Spleen (tissue), 11 donors: ENCODE data around the gene SIK1. TPM values are rescaled to one million over a fixed set of nuclear protein-coding genes. Genes with fewer than 3 reads are reported as not detected.
"Not testable (repeated sequence)": the region's sequence is repeated elsewhere in the genome, so short reads cannot be mapped to it uniquely, and the experiment has no call there.

Source experiments
- DNase-seq: peaks from one replicate; pipeline ENCODE4 v3.0.0-alpha.2; 2020
- H3K27ac ChIP-seq, 8 donors: fragments of 200-600 bp; sonication (generic) in 7 of 8; 1 replicate in 4 of 8; 2 replicates in 4 of 8; pipeline versions ENCODE4 v1.5.0 to v1.8.0; 2016 to 2021; ENCODE audit warnings: inconsistent platforms in 4 of 8, mild to moderate bottlenecking in 4 of 8, moderate library complexity in 1 of 8
- H3K27me3 ChIP-seq, 7 donors: fragments of 200-600 bp; sonication (generic) in 6 of 7; replicated peaks in 1 of 7; 1 replicate in 4 of 7; 2 replicates in 3 of 7; pipeline versions ENCODE4 v1.5.0 to v1.8.0; 2016 to 2021; ENCODE audit warnings: inconsistent platforms in 3 of 7, mild to moderate bottlenecking in 1 of 7
- H3K36me3 ChIP-seq, 6 donors: fragments of 200-600 bp; sonication (generic) in 5 of 6; 1 replicate in 4 of 6; 2 replicates in 2 of 6; pipeline versions ENCODE4 v1.5.0 to v1.8.0; 2016 to 2021; ENCODE audit warnings: inconsistent platforms in 2 of 6
- H3K4me1 ChIP-seq, 6 donors: fragments of 200-600 bp; sonication (generic) in 5 of 6; 1 replicate in 3 of 6; 2 replicates in 3 of 6; pipeline versions ENCODE4 v1.5.0 to v1.8.0; 2016 to 2021; ENCODE audit warnings: inconsistent platforms in 3 of 6
- H3K4me3 ChIP-seq, 8 donors: fragments of 200-600 bp; sonication (generic) in 7 of 8; 1 replicate in 4 of 8; 2 replicates in 4 of 8; pipeline versions ENCODE4 v1.5.0 to v1.8.0; 2016 to 2021; ENCODE audit warnings: inconsistent platforms in 4 of 8, mild to moderate bottlenecking in 4 of 8, moderate library complexity in 2 of 8
- H3K9me3 ChIP-seq, 8 donors: fragments of 200-600 bp; sonication (generic) in 7 of 8; 1 replicate in 4 of 8; 2 replicates in 4 of 8; pipeline versions ENCODE4 v1.5.0 to v1.8.0; 2016 to 2021; ENCODE audit warnings: inconsistent platforms in 4 of 8
- POLR2A ChIP-seq, 3 donors: fragments of 450-650 bp; IDR thresholded peaks; one replicate each; pipeline ENCODE4 v1.5.1; 2017; ENCODE audit warnings: antibody characterized with exemption in 3 of 3, mild to moderate bottlenecking in 1 of 3
- POLR2AphosphoS5 ChIP-seq, 3 donors: sonication (generic); formaldehyde crosslinking; IDR thresholded peaks; one replicate each; pipeline ENCODE4 v1.5.1; 2017; ENCODE audit warnings: antibody characterized with exemption in 3 of 3
- WGBS, 5 donors: extraction: QIAGEN DNeasy Blood & Tissue Kit in 3 of 5; methylation state at CpG; one replicate each; pipeline versions ENCODE4 v1.1.5 to v1.1.7; 2013 to 2018; 5-methylcytosine and 5-hydroxymethylcytosine counted together
- intact Hi-C: fragments of 100-400 bp; cut with DNase I; formaldehyde crosslinking; loops from one replicate; pipeline ENCODE4 v1.15.0; 2023; ENCODE audit warnings: low total_unique reads
- polyA plus RNA-seq, 3 donors: library from polyadenylated mRNA; stranded (reverse); fragments of 200-250 nt; gene quantifications; one replicate each; pipeline ENCODE4 v1.2.1, GENCODE V29; 2013
- total RNA-seq, 7 donors: library from RNA; depleted of rRNA in 3 of 7; stranded (reverse); fragments of >200 nt in 3 of 7; fragmentation: NEBNext Ultra II Directional in 4 of 7; extraction: Animal tissue kit (Norgen Biotek cat#: 25700) in 4 of 7; gene quantifications; one replicate each; pipeline versions ENCODE4 v1.1.0 to v1.2.1, GENCODE V29; 2016 to 2021
- TF ChIP-seq, protein P1 (sequence below), 11 experiments: fragments of 200-600 bp in 7 of 11; fragments of 450-650 bp in 4 of 11; sonication (generic) in 4 of 11; IDR thresholded peaks in 8 of 11; conservative IDR thresholded peaks in 3 of 11; 1 replicate in 7 of 11; 2 replicates in 4 of 11; pipeline versions ENCODE4 v1.4.0 to v1.8.0; 2016 to 2021; ENCODE audit warnings: antibody characterized with exemption in 11 of 11, inconsistent platforms in 4 of 11, mild to moderate bottlenecking in 1 of 11
- donor health status: healthy with polysubstance abuse.
- donor health status: DM: no; HTN: no; CAD: no; lungs with moderate emphysema.
- donor health status: DM: no; HTN: no; CAD: no.
- donor health status: Bipolar disorder and iron deficiency.
- donor health status: healthy.
- donor health status: DM: no; HTN: no; CAD: no.
- donor health status: DM: yes; HTN: yes; CAD: no.

Gene SIK1
- total and polyA plus RNA-seq, 10 donors, result 0.48 to 43.9 (median 12.2) TPM

DNA sequence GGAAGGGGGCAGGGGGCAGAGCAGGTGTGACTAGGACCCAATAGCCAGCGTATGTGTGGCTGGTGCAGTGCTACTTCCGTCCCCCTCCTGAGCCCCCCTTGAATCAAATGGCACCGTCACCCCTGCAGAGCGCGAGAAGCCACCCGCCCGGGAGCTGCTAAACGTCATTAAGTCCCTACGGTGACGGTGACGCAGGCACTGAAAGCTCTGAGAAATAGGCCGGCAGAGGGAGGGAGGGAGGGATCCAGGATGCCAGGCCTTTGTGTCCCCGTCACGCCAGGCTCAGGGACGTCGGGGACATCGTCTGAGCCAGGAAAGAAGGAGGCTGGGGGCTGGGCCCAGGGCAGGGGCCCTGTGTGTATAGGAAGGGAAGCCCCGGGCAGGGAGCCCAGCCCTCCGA lies 43.6 kb downstream of the SIK1 start:
- H3K27me3 ChIP-seq, H3K4me3 ChIP-seq, DNase-seq, H3K36me3 ChIP-seq, intact Hi-C loops, H3K27ac ChIP-seq, H3K4me1 ChIP-seq, H3K9me3 ChIP-seq: not testable (repeated sequence)
- WGBS, 5 donors, result no CpG with 5 or more reads among the region's 19 CpGs

DNA sequence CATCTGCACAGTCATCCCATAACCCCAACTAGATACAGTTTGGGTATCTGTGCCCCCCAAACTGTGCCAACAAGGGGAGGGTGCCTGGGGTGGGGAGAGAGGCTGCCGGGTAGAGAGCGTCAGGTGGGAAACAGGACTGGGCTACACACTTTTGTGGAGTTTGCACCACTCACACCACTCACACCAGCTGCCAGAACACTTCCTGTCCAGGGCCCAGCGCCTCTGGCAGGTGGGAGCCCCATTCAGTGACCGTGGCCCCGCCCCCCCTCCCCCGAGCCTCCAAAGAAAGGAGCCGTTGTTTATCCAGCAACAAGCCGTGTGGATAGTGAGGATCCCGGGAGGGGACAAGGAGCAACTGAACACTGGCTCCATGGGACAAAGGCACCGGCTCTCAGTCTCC lies 44.0 kb downstream of the SIK1 start:
- H3K36me3 ChIP-seq, H3K27ac ChIP-seq, H3K4me1 ChIP-seq, intact Hi-C loops, DNase-seq, H3K4me3 ChIP-seq, H3K27me3 ChIP-seq, H3K9me3 ChIP-seq: not testable (repeated sequence)
- WGBS, 5 donors, result 14 to 40% (median 23%) methylated on average over 2 to 7 of the region's 10 CpGs; no CpG with 5 or more reads in 2 of the 5 donors

DNA sequence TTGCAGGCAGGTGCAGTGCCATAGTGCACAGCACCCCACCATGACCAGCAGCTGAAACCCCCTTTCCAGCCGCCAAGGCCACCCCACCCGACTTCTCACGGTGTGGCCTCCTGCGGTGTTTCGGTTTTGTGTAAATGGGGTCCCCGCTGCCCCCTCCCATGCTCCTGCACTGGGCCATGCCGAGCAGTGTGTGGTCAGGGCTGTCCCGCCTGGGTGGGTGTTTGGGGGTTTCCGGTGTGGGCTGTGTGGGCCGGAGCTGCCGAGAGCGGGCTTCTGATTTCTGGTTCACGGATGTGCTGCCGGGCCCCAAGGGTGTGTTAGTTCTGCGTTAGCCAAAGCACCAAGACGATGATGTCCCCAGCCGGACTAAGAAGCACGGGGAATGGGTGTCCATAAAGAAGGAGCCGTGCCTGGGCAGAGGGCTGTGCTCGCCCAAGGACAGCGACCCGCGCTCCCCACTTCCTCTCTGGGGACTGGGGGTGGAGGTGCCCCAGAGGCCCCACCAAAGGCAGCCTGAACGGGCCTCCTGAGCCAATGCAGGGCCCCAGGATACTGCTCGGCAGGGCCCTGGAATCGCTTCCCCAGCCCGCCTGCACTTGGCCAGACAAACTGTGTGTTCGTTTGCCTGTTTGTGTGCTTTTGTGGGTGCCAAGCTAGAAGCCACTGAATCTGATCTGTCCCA lies 45.9 kb downstream of the SIK1 start:
- DNase-seq, H3K9me3 ChIP-seq, H3K36me3 ChIP-seq, H3K27me3 ChIP-seq, H3K4me3 ChIP-seq, intact Hi-C loops, H3K4me1 ChIP-seq, H3K27ac ChIP-seq: not testable (repeated sequence)
- WGBS, 5 donors, result 54 to 93% (median 83%) methylated on average over 3 to 6 of the region's 28 CpGs; no CpG with 5 or more reads in 2 of the 5 donors

DNA sequence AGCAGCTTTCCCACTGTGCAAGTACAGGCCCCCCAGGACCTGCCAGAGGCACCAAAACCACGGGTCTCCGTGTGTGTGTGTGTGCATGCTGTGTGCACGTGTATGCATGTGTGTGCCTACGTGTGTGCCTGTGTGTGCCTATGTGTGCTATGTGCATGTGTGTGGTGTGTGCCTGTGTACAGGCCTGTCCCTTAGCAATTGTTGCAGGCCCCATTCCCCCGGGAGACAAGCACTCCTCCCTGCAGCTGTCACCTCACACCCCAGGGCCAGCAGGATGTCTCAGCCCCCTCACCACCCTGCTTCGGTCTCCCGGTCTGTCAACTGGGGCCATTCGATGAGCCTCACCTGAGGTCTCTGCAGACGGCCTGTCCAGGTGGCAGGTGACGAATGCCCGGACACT lies 46.6 kb downstream of the SIK1 start:
- H3K27ac ChIP-seq, H3K27me3 ChIP-seq, H3K9me3 ChIP-seq, intact Hi-C loops, H3K36me3 ChIP-seq, H3K4me1 ChIP-seq, DNase-seq, H3K4me3 ChIP-seq: not testable (repeated sequence)
- WGBS, 5 donors, result 73 to 87% (median 79%) methylated on average over 3 to 4 of the region's 11 CpGs; no CpG with 5 or more reads in 2 of the 5 donors

DNA sequence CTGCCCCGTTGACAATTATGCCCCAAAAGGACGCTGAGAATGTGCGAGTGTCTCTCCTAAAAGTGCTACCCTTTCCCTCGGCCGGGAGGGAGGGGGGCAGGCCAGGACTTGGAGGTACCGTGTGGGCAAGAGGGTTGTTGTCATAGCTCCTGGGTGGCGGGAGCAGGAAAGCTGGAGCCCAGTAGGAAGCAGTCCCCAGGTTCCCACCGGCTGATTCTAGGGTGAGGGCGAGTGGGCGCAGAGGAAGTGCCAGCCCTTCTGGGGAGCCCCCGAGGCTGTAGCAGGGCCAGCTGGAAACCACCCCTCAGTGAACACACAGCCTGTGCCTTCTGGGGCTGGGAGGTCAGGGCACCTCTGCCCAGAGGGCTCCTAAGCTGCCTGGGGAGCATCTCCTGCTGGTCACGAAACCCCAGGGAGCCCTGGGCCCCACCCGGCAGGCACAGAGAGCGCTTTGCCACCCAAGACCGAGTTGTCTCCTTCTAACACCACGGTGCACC lies 47.3 kb downstream of the SIK1 start:
- DNase-seq, H3K36me3 ChIP-seq, H3K4me3 ChIP-seq, H3K27ac ChIP-seq, H3K4me1 ChIP-seq, H3K9me3 ChIP-seq, intact Hi-C loops, H3K27me3 ChIP-seq: not testable (repeated sequence)
- WGBS, 5 donors, result 67% methylated on average over 1 of the region's 16 CpGs; no CpG with 5 or more reads in 4 of the 5 donors

DNA sequence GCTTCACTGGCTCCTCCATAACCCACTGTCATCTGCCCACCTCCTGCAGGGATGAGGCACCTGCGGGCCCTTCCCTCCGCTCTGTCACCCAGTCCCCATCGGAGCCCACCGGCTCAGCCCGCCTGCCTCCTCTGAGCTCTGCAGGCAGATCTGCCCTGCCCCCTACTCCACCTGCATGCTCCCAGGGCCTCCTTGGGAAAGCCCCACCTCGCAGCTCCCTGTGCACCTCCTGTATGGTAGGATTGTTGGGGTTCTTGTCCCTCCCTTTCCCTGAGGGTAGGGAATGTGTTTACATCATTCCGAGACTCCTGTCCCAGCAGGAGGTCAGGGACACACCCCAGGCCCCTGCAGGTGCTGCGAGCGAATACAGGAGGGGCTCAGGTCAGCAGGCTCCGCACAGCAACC lies 50.5 kb downstream of the SIK1 start:
- no peaks in the 10 kb centered on the region for H3K9me3 ChIP-seq
- DNase-seq, result no peak
- H3K36me3 ChIP-seq, result no peaks in the 10 kb centered on the region
- intact Hi-C loops, result no loop called here
- 88 to 96% (median 93%) methylated on average over 6 to 10 of the region's 10 CpGs for WGBS, 5 donors
- no peak overlapping the region for H3K27ac ChIP-seq
- TF ChIP-seq POLR2AphosphoS5 (IDR thresholded peaks at IDR 0.05), result no peak
- TF ChIP-seq POLR2A (IDR thresholded peaks at IDR 0.05), result no peak
- TF ChIP-seq, protein P1, sequence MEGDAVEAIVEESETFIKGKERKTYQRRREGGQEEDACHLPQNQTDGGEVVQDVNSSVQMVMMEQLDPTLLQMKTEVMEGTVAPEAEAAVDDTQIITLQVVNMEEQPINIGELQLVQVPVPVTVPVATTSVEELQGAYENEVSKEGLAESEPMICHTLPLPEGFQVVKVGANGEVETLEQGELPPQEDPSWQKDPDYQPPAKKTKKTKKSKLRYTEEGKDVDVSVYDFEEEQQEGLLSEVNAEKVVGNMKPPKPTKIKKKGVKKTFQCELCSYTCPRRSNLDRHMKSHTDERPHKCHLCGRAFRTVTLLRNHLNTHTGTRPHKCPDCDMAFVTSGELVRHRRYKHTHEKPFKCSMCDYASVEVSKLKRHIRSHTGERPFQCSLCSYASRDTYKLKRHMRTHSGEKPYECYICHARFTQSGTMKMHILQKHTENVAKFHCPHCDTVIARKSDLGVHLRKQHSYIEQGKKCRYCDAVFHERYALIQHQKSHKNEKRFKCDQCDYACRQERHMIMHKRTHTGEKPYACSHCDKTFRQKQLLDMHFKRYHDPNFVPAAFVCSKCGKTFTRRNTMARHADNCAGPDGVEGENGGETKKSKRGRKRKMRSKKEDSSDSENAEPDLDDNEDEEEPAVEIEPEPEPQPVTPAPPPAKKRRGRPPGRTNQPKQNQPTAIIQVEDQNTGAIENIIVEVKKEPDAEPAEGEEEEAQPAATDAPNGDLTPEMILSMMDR (IDR thresholded peaks at IDR 0.05 in 8 of 11, conservative IDR thresholded peaks at IDR 0.05 in 3 of 11), result no peak
- no peaks in the 10 kb centered on the region for H3K4me1 ChIP-seq
- H3K27me3 ChIP-seq, result no peaks in the 10 kb centered on the region
- H3K4me3 ChIP-seq, result no peak overlapping the region
